IMR-90 (cell line): Measurements from ENCODE around the gene BRD1. TPM values are rescaled to one million over a fixed set of nuclear protein-coding genes. Genes with fewer than 3 reads are reported as not detected.

Source experiments
- ATAC-seq: fragments of 200-7000 bp; cut with Tn5 transposase; 2 replicates; pipeline ENCODE4 v1.9.1; 2020; ENCODE audit warnings: low read depth, mild to moderate bottlenecking, moderate library complexity
- BruUV-seq: library from RNA; stranded (reverse); fragments of 400-500 nt; replicated peaks from 2 replicates; lab custom pipeline; 2021; lab: Mats Ljungman, UMichigan
- CTCF ChIA-PET: fragments of 300-600 bp; formaldehyde crosslinking; extraction: SDS; loops from one replicate; lab custom pipeline; 2021; ENCODE audit warnings: antibody characterized with exemption; lab: Yijun Ruan, JAX
- POLR2A ChIA-PET: fragments of 300-600 bp; sonication (Branson Sonifier 250); formaldehyde crosslinking; loops from one replicate; lab custom pipeline; 2022; ENCODE audit warnings: antibody characterized with exemption; ENCODE audit not compliant: unreplicated experiment; lab: Charles Lee
- DNase-seq: peaks from one replicate; pipeline ENCODE4 v3.0.0; 2013
- H2AFZ ChIP-seq: replicated peaks from 2 replicates; pipeline ENCODE3; 2013; ENCODE audit warnings: low read length, mild to moderate bottlenecking; ENCODE audit not compliant: poor library complexity
- H2AK5ac ChIP-seq: 2 replicates; pipeline ENCODE4 v1.6.1; 2013; ENCODE audit warnings: low read depth, low read length, inconsistent platforms
- H2AK9ac ChIP-seq: replicated peaks from 2 replicates; pipeline ENCODE3; 2013; ENCODE audit warnings: mild to moderate bottlenecking, low read depth, low read length, moderate library complexity; ENCODE audit not compliant: poor library complexity
- H2BK120ac ChIP-seq: 2 replicates; pipeline ENCODE4 v1.6.1; 2013; ENCODE audit warnings: low read depth, low read length, inconsistent platforms
- H2BK15ac ChIP-seq: 3 replicates; pipeline ENCODE4 v1.6.1; 2013; ENCODE audit warnings: low read depth, low read length, inconsistent platforms
- H2BK20ac ChIP-seq: 2 replicates; pipeline ENCODE4 v1.6.1; 2013; ENCODE audit warnings: low read depth, mild to moderate bottlenecking, inconsistent platforms, low read length, moderate library complexity
- H2BK5ac ChIP-seq: 2 replicates; pipeline ENCODE4 v1.6.1; 2013; ENCODE audit warnings: mild to moderate bottlenecking, low read depth, low read length, inconsistent platforms; ENCODE audit not compliant: poor library complexity, severe bottlenecking
- H3K14ac ChIP-seq: replicated peaks from 2 replicates; pipeline ENCODE4 v1.6.1; 2013; ENCODE audit warnings: low read depth, low read length, inconsistent platforms
- H3K18ac ChIP-seq: 2 replicates; pipeline ENCODE4 v1.6.1; 2013; ENCODE audit warnings: low read depth, low read length, control low read depth
- H3K23ac ChIP-seq: 2 replicates; pipeline ENCODE4 v1.6.1; 2013; ENCODE audit warnings: low read depth, low read length, inconsistent platforms
- H3K27ac ChIP-seq: 2 replicates; pipeline ENCODE4 v1.5.1; 2013; ENCODE audit warnings: mild to moderate bottlenecking, control low read depth, low read length; ENCODE audit not compliant: insufficient read depth
- H3K27me3 ChIP-seq: 2 replicates; pipeline ENCODE4 v1.6.1; 2013; ENCODE audit warnings: low read length; ENCODE audit not compliant: control insufficient read depth, insufficient read depth
- H3K36me3 ChIP-seq: 2 replicates; pipeline ENCODE4 v1.6.1; 2013; ENCODE audit warnings: low read length, mixed read lengths; ENCODE audit not compliant: control insufficient read depth, insufficient read depth
- H3K4ac ChIP-seq: 2 replicates; pipeline ENCODE4 v1.6.1; 2013; ENCODE audit warnings: low read depth, low read length, inconsistent platforms
- H3K4me1 ChIP-seq: 2 replicates; pipeline ENCODE4 v1.6.1; 2013; ENCODE audit warnings: low read length, mixed read lengths; ENCODE audit not compliant: control insufficient read depth, insufficient read depth
- H3K4me2 ChIP-seq: 2 replicates; pipeline ENCODE4 v1.6.1; 2013; ENCODE audit warnings: low read depth, mild to moderate bottlenecking, control low read depth, low read length, moderate library complexity
- H3K4me3 ChIP-seq: 2 replicates; pipeline ENCODE4 v1.5.1; 2013; ENCODE audit warnings: low read depth, mild to moderate bottlenecking, control low read depth, low read length, moderate library complexity; ENCODE audit not compliant: insufficient read depth
- H3K56ac ChIP-seq: 2 replicates; pipeline ENCODE4 v1.6.1; 2013; ENCODE audit warnings: low read length, inconsistent platforms; ENCODE audit not compliant: insufficient read depth; ENCODE audit errors: extremely low read depth
- H3K79me1 ChIP-seq, 2 experiments: 2 replicates each; pipeline ENCODE4 v1.6.1; 2013; ENCODE audit warnings: low read length in 2 of 2, inconsistent platforms in 1 of 2, low read depth in 1 of 2
- H3K9ac ChIP-seq: 2 replicates; pipeline ENCODE4 v1.6.1; 2013; ENCODE audit warnings: low read depth, low read length, control low read depth
- H3K9me1 ChIP-seq: 2 replicates; pipeline ENCODE4 v1.6.1; 2013; ENCODE audit warnings: low read length, inconsistent platforms; ENCODE audit not compliant: insufficient read depth
- H3K9me3 ChIP-seq: 2 replicates; pipeline ENCODE4 v1.6.1; 2013; ENCODE audit warnings: low read length; ENCODE audit not compliant: control insufficient read depth, insufficient read depth
- H4K20me1 ChIP-seq: 2 replicates; pipeline ENCODE4 v1.6.1; 2013; ENCODE audit warnings: low read length, inconsistent platforms; ENCODE audit not compliant: insufficient read depth
- H4K5ac ChIP-seq: 2 replicates; pipeline ENCODE4 v1.6.1; 2013; ENCODE audit warnings: mild to moderate bottlenecking, low read depth, low read length, control low read depth
- H4K8ac ChIP-seq, 2 experiments: 2 replicates each; pipeline ENCODE4 v1.6.1; 2013; ENCODE audit warnings: low read depth in 2 of 2, low read length in 2 of 2, control low read depth in 1 of 2, inconsistent platforms in 1 of 2
- H4K91ac ChIP-seq: 2 replicates; pipeline ENCODE4 v1.6.1; 2013; ENCODE audit warnings: low read depth, low read length, inconsistent platforms; ENCODE audit not compliant: insufficient read depth
- BHLHE40 ChIP-seq: fragments of 150-350 bp; IDR thresholded peaks from 2 replicates; pipeline ENCODE4 v1.6.1; 2016; ENCODE audit warnings: mild to moderate bottlenecking, low read depth, low read length
- CEBPB ChIP-seq: IDR thresholded peaks from 2 replicates; pipeline ENCODE4 v1.6.1; 2012; ENCODE audit warnings: low read depth, low read length, improper control_type of control experiment
- CHD1 ChIP-seq: IDR thresholded peaks from 2 replicates; pipeline ENCODE4 v1.6.1; 2012; ENCODE audit warnings: low read depth, low read length, improper control_type of control experiment
- FOS ChIP-seq: fragments of 150-350 bp; IDR thresholded peaks from 2 replicates; pipeline ENCODE4 v1.6.1; 2016; ENCODE audit warnings: low read depth, low read length
- MAFK ChIP-seq: IDR thresholded peaks from 2 replicates; pipeline ENCODE4 v1.6.1; 2012; ENCODE audit warnings: low read depth, low read length, improper control_type of control experiment
- MAZ ChIP-seq: IDR thresholded peaks from 2 replicates; pipeline ENCODE4 v1.6.1; 2012; ENCODE audit warnings: low read depth, mild to moderate bottlenecking, low read length, improper control_type of control experiment, moderate library complexity, borderline replicate concordance
- MXI1 ChIP-seq: IDR thresholded peaks from 2 replicates; pipeline ENCODE4 v1.6.1; 2012; ENCODE audit warnings: low read depth, mild to moderate bottlenecking, low read length, moderate library complexity, borderline replicate concordance
- NFE2L2 ChIP-seq: fragments of 150-350 bp; IDR thresholded peaks from 2 replicates; pipeline ENCODE4 v1.6.1; 2016; ENCODE audit warnings: low read depth, mild to moderate bottlenecking, low read length
- POLR2A ChIP-seq: IDR thresholded peaks from 2 replicates; pipeline ENCODE4 v1.6.1; 2012; ENCODE audit warnings: mild to moderate bottlenecking, low read depth, low read length
- RAD21 ChIP-seq: IDR thresholded peaks from 2 replicates; pipeline ENCODE4 v1.6.1; 2012; ENCODE audit warnings: low read length, improper control_type of control experiment
- RCOR1 ChIP-seq: IDR thresholded peaks from 2 replicates; pipeline ENCODE4 v1.6.1; 2012; ENCODE audit warnings: mild to moderate bottlenecking, low read length, improper control_type of control experiment; ENCODE audit not compliant: insufficient replicate concordance
- RFX5 ChIP-seq: IDR thresholded peaks from 2 replicates; pipeline ENCODE4 v1.8.0; 2012; ENCODE audit warnings: low read depth, mild to moderate bottlenecking, low read length, moderate library complexity
- USF2 ChIP-seq: fragments of 150-350 bp; IDR thresholded peaks from 2 replicates; pipeline ENCODE4 v1.6.1; 2017; ENCODE audit warnings: mild to moderate bottlenecking, antibody characterized with exemption, low read length, low read depth
- WGBS, 2 experiments: methylation state at CpG; one replicate each; pipeline versions ENCODE4 v1.1.5 to v1.1.7; 2013; ENCODE audit warnings: missing lambda C conversion rate in 2 of 2; ENCODE audit not compliant: insufficient read length in 1 of 2; ENCODE audit errors: extremely low coverage in 2 of 2; 5-methylcytosine and 5-hydroxymethylcytosine counted together
- dilution Hi-C: fragments of 300-500 bp; cut with HindIII; formaldehyde crosslinking; loops from one replicate; pipeline ENCODE4 v1.14.3; 2018; ENCODE audit warnings: low sequenced_read_pairs; ENCODE audit not compliant: unreplicated experiment
- in situ Hi-C: fragments of 300-500 bp; cut with MboI; formaldehyde crosslinking; loops from 3 replicates; pipeline ENCODE4 v1.14.3; 2019; ENCODE audit warnings: low sequenced_read_pairs, inconsistent platforms, mixed read lengths
- intact Hi-C: fragments of 100-400 bp; cut with micrococcal nuclease; formaldehyde crosslinking; loops from 2 replicates; pipeline ENCODE4 v1.10.0; 2022
- polyA plus RNA-seq, 3 experiments: library from polyadenylated mRNA; depleted of rRNA; stranded (reverse); fragments of >200 nt; gene quantifications; 2 replicates each; pipeline ENCODE4 v1.2.3, GENCODE V29; 2012; ENCODE audit warnings: low replicate concordance in 1 of 3
- total RNA-seq: library from RNA; depleted of rRNA; stranded (reverse); fragments of >200 nt; gene quantifications from 2 replicates; pipeline ENCODE4 v1.2.3, GENCODE V29; 2012
- TF ChIP-seq, protein P1 (sequence below): conservative IDR thresholded peaks from 2 replicates; pipeline ENCODE4 v1.5.1; 2012; ENCODE audit warnings: mild to moderate bottlenecking, low read depth, low read length, improper control_type of control experiment

The BRD1 gene
- total and polyA plus RNA-seq, 2 of the 4 experiments (the other 2 are of a cell fraction), result 10.0 to 10.6 TPM

GRCh38 chr22:49775191-49775866 is 52.3 kb downstream of the BRD1 start:
- Histone ChIP-seq H3K4me3 (no peak overlapping the region), H3K27ac (no peak overlapping the region), H3K79me1 (peaks cover 0 to 31% of the 10 kb centered on the region in 2 experiments; a peak in 2 of 4 replicates), H3K9me3 (no peaks in the 10 kb centered on the region), H2BK5ac (no peak overlapping the region), H3K9ac (no peak overlapping the region), H2AK9ac (no peak overlapping the region), H3K36me3 (peaks cover 58% of the 10 kb centered on the region), H3K56ac (no peak overlapping the region), H4K20me1 (peaks cover 40% of the 10 kb centered on the region), H3K4me1 (peaks cover 2% of the 10 kb centered on the region; the same call in 1 of the 2 replicates), H4K91ac (no peak overlapping the region), H3K23ac (no peak overlapping the region), H2BK120ac (no peak overlapping the region), H3K14ac (no peak overlapping the region), H2AFZ (no peak overlapping the region), H2BK20ac (no peak overlapping the region), H2AK5ac (no peak overlapping the region), H4K8ac (no peak overlapping the region), H3K4ac (no peak overlapping the region), H2BK15ac (no peak overlapping the region), H3K18ac (no peak overlapping the region), H3K27me3 (no peaks in the 10 kb centered on the region), H3K4me2 (no peak overlapping the region), H3K9me1 (no peaks in the 10 kb centered on the region), H4K5ac (no peak overlapping the region)
- POLR2A ChIA-PET, result no interaction called here
- TF ChIP-seq RFX5 (no peak), RAD21 (no peak), POLR2A (no peak), RCOR1 (no peak), BHLHE40 (no peak), NFE2L2 (no peak), USF2 (no peak), FOS (no peak), MAZ (no peak), MAFK (no peak), CHD1 (no peak), MXI1 (no peak), CEBPB (no peak)
- TF ChIP-seq, protein P1, sequence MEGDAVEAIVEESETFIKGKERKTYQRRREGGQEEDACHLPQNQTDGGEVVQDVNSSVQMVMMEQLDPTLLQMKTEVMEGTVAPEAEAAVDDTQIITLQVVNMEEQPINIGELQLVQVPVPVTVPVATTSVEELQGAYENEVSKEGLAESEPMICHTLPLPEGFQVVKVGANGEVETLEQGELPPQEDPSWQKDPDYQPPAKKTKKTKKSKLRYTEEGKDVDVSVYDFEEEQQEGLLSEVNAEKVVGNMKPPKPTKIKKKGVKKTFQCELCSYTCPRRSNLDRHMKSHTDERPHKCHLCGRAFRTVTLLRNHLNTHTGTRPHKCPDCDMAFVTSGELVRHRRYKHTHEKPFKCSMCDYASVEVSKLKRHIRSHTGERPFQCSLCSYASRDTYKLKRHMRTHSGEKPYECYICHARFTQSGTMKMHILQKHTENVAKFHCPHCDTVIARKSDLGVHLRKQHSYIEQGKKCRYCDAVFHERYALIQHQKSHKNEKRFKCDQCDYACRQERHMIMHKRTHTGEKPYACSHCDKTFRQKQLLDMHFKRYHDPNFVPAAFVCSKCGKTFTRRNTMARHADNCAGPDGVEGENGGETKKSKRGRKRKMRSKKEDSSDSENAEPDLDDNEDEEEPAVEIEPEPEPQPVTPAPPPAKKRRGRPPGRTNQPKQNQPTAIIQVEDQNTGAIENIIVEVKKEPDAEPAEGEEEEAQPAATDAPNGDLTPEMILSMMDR, result no peak
- CTCF ChIA-PET, result no interaction called here
- intact Hi-C loops (no loop called here), dilution Hi-C loops (no loop called here), in situ Hi-C loops (no loop called here)
- WGBS, 2 experiments, result 91% methylated on average over 12 of the region's 26 CpGs; no CpG with 5 or more reads in 1 of the 2 experiments
- ATAC-seq, result no peak
- BruUV-seq, result no TSS peak
- no peak for DNase-seq
